Tongue (tissue), 2 donors: Measurements from ENCODE around the gene KNDC1. TPM values are rescaled to one million over a fixed set of nuclear protein-coding genes. Genes with fewer than 3 reads are reported as not detected.
"Not testable (repeated sequence)": the region's sequence is repeated elsewhere in the genome, so short reads cannot be mapped to it uniquely, and the experiment has no call there.

Source experiments
- DNase-seq: peaks from one replicate; pipeline ENCODE4 v3.0.0-alpha.2; 2015
- total RNA-seq: library from RNA; depleted of rRNA; stranded (reverse); fragments of >200 nt; gene quantifications from one replicate; pipeline ENCODE4 v1.2.3, GENCODE V29; 2014

Gene KNDC1
- total RNA-seq, 1 donor from 2014 or later, result 1.7 TPM

DNA sequence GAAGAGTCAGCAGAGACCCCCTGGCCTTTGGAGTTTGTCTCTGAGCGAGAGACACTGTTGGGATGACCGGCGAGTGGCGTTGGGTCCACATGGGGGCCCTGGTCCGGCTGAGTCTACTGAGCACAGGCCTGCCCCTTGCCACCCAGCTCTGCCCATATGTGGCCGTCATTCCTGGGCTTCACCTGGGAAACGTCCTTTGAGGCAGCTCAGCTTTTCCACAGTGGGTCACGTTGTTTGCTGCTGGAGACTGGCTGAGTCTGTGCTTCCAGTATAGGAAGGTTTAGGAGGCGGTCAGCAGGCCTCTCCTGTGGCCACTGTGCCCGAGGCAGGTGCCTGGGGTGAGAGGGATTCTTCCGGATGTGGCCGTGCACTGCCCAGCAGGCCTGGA lies 99.6 kb downstream of the KNDC1 start:
- no peak for DNase-seq

DNA sequence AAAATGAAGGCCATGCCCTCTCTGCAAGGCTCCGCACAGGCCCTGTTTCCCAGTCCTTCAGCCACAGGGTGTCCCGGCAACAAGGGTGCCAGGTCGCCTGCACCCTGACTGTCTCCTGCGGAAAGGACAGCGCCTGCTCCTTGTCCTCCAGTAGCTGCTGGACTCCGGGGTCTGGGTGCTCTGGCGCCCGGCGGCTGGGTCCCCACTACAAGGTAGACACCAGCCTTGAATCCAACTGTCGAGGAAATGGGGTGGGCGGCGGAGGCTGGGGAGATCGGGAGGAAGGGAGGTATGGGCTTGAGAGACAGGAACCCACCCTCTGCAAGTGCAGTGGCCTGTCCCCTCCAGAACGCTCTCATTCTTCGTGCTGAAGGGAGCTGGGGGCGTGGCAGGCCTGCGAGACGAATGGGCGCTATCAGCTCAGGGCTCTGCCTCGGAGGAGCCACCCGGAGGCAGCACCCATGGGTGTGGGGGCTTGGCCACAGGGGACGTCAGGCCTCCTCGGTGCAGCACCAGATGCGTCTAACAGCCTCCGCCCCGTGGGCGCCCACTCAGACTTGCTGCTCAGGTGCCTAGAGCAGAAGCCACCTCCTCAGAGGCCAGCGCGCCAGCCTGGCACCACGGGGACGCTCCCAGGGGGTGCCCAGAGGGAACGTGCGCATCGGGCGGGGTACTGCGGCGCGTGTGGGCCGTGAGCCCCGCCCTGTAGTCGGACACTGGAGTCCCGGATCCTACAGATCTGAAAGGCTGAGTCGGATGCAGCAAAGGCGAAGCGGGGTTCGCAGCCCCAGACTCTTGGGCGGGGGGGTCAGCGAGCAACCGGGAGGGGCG lies 101.1 kb downstream of the KNDC1 start:
- peak; percentile 55 for DNase-seq

- peak; percentile 82 for DNase-seq
Measured at GRCh38 chr10:133261726-133262325, 101.8 kb downstream of the KNDC1 start.

- no peak for DNase-seq
Measured at GRCh38 chr10:133262696-133263095, 102.7 kb downstream of the KNDC1 start.

DNA sequence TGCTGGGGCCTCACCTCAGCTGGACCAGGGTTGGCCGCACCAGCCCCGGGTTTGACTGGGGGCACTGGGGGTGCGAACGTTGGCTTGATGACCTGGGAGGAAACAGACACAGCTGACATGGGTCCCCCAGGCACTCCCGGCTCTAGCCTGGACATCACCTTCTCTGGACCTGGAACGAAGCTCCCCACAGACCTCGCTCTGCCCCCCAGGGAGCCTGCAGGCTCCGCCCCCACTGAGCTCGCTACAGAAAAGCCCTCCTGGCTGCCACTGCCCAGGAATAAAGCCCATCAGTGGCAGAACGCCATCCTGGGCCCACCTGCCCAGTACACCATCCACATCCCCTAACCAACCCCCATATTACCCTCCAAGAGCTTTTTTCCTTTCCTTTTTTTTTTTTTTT lies 103.7 kb downstream of the KNDC1 start:
- DNase-seq, result no peak

DNA sequence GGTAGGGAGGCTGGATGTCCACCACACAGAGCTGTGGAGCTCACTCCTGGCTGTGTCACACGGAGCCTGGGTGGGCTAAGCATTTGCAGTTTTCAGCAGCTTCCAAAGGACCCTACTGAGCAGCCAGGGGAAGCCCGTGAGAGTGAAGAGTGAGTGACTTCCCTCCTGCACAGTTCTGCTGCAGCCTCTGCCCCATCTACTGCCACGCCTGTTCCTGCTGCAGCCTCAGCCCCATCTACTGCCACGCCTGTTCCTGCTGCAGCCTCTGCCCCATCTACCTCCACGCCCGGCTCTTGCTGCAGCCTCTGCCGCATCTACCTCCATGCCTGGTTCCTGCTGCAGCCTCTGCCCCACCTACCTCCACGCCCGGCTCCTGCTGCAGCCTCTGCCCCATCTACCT lies 104.4 kb downstream of the KNDC1 start:
- no peak for DNase-seq

DNA sequence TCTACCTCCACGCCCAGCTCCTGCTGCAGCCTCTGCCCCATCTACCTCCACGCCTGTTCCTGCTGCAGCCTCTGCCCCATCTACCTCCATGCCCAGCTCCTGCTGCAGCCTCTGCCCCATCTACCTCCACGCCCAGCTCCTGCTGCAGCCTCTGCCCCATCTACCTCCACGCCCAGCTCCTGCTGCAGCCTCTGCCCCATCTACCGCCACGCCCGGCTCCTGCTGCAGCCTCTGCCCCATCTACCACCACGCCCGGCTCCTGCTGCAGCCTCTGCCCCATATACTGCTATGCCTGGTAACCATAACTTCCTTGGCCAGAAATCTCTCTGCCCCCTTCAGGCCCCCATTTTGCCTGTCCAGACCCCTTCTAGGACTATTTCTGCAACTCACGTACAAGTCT lies 105.0 kb downstream of the KNDC1 start:
- not testable (repeated sequence) for DNase-seq

- DNase-seq, result no peak
Measured at GRCh38 chr10:133266056-133266795, 106.2 kb downstream of the KNDC1 start.

- no peak for DNase-seq
Measured at GRCh38 chr10:133267293-133267692, 107.3 kb downstream of the KNDC1 start.

DNA sequence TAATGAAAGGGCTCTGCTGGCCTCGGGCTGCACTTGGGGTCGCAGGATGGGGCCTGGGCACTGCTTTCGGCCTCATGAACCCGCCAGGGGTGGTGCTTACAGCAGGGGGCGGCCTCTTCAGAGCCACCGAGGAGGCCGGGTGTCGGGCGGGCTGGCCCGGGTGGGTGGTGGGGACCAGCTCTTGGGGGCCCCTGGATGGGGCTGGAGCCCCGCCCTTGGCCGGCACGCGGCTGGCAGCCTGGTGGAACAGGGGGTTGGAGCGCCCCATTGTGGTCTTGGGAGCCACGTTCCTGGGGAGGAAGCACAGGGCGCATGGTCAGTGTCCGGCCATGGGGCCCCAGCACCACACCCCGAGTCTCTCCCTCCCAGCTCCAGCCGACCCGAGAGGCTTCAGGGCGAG lies 107.8 kb downstream of the KNDC1 start:
- DNase-seq, result no peak

DNA sequence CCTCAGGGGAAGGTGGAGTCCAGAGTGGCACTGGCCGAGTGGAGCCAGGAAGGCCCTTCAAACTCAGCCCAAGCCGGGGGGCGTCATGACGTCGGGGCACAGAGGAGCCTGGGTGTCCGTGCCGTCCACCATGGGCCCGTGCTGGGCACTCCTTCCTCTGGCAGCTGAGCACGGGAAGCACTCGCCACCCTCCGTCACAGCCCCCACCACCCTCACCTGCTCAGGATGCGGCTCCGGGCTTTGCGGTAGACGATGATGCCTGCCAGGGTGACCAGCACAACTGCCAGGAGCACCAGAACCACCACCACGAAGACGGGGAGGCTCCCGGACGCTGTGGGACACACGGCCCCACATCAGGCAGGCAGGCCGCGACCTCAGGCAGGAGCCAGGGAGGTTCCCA lies 108.5 kb downstream of the KNDC1 start:
- DNase-seq, result no peak

GRCh38 chr10:133269367-133269766 lies 109.3 kb downstream of the KNDC1 start:
- no peak for DNase-seq

GRCh38 chr10:133270204-133270603 lies 110.2 kb downstream of the KNDC1 start:
- no peak for DNase-seq

- DNase-seq, result no peak
Measured at GRCh38 chr10:133270773-133271297, 110.8 kb downstream of the KNDC1 start.

- DNase-seq, result no peak
Measured at GRCh38 chr10:133271521-133272300, 111.7 kb downstream of the KNDC1 start.

- DNase-seq, result no peak
Measured at GRCh38 chr10:133272301-133272963, 112.4 kb downstream of the KNDC1 start.

DNA sequence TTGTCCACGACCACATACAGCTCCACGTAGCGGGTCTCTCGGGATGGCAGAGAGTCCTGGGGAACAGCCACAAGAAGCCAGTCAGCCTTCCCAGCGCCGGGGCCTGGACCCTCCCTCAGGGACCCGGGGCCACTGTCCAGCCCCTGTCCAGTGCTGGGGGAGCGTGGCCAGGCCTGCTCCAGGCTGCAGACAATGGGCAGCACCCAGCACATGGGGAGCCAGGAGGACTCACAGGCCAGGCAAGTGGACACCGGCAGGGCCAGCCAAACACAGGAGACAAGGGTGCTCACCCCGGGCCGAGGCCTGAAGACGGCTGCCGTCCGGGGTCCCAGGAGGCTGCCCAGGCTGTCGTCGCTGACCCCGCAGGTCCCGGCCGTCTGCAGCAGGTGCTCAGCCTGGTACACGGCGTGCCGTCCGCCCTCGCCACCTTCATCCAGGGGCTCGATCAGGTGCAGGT lies 113.0 kb downstream of the KNDC1 start:
- no peak for DNase-seq

DNA sequence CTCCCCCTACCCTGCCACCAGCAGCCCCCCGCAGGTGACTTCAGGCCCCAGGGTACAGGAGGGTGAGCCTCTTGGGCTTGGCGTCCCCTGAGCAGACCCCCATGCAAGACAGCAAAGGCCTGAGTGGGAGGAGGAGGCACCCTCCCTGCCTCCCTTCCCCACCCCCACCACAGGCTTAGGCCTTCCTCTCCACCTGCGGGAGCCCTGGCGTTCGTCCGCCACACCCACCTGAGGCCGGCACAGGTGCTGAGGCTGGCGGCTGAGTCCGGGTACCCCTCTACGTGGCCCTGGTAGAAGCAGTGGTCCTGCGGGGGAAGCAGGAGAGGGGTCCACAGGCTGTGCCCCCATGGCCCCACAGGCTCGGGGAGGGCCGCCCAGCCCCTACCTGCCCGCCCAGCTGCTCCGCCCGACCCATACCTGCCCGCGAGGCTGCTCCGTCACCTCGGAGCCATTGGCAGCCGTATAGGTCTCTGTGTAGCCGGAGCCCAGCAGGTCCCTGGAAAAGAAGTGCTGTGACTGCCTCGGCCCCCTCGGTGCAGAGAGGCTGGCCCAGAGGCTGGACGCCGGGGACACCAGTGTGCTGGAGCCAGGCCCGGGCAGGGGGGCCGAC lies 113.6 kb downstream of the KNDC1 start:
- DNase-seq, result no peak

- no peak for DNase-seq
Measured at GRCh38 chr10:133274751-133275683, 115.0 kb downstream of the KNDC1 start.

DNA sequence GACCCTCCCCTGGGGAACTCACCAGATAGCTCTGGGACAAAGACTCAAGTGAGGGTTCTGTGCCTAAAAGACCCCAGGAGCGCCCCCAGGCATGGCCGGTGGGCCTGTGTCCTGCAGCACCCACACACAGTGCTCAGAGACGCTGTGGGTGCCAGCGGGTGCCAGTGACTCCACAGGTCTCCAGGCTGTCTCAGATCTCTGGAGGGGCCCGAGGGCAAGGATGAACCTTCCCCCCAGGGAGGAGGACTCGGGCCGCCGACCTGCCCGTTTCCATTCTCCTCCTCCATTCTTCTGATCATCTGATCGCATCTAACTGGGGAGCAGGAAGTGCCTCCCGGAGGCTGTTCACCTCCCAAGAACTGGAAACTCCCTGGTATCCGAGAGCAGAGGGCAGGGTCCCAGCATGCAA lies 115.7 kb downstream of the KNDC1 start:
- DNase-seq, result no peak
